ENCODE results near the gene USP17L17.
"Not testable (repeated sequence)": the region's sequence is repeated elsewhere in the genome, so short reads cannot be mapped to it uniquely, and the experiment has no call there.

USP17L17 gene

DNA sequence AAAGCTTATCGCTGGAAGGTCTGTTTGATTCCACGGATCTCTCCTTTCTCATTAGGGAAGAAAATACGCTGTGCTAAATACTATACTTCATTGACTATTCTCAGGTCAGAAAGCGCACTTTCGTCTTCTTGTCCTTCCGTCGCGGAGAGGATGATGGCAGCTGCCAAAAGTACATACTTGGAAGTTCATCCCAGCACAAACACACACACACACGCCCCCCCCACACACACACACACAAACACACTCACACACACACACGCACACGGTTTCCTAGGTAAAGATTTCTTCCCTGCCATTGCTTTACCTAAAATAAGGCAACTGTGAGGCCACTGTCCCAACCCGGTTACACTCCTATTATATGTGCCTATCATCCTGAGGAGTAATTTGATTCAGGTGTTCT lies 5.2 kb upstream of the USP17L17 start:
- not testable (repeated sequence) for H3K36me3 ChIP-seq (ENCODE audit: low read length); H3K27ac ChIP-seq (ENCODE audit: low read depth, low read length); H3K4me2 ChIP-seq (ENCODE audit: low read depth, low read length, poor library complexity, severe bottlenecking); H3K27me3 ChIP-seq (ENCODE audit: low read length); H3K4me3 ChIP-seq (ENCODE audit: insufficient read depth, low read length, poor library complexity, severe bottlenecking); H2AFZ ChIP-seq (ENCODE audit: low read depth, low read length, severe bottlenecking); H3K9me3 ChIP-seq (ENCODE audit: insufficient read depth, low read length); H3K9me2 ChIP-seq (replicated peaks; ENCODE audit: insufficient read depth, low read length); H4K20me1 ChIP-seq (ENCODE audit: low read depth, low read length); H3K79me2 ChIP-seq (ENCODE audit: insufficient read depth, low read length); H3F3A ChIP-seq (ENCODE audit: insufficient read depth); H3K9ac ChIP-seq (ENCODE audit: low read length)

DNA sequence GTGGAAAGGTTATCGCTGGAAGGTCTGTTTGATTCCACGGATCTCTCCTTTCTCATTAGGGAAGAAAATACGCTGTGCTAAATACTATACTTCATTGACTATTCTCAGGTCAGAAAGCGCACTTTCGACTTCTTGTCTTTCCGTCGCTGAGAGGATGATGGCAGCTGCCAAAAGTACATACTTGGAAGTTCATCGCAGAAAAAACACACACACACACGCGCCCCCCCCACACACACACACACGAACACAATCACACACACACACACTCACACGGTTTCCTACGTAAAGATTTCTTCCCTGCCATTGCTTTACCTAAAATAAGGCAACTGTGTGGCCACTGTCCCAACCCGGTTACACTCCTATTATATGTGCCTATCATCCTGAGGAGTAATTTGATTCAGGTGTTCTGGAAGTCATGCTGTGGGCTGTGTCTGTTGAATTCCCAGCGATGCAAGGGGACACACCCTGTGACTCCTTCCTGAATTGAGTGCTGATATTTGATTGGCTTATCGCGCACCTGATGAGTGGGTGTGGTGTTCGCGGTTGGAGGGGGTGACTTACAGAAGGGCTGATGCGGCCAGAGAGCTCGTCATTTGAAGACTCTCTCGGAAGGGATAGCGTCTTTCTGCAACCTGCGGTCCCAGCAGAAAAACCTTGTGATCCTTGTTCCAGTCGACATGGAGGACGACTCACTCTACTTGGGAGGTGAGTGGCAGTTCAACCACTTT lies 4.4 kb downstream of the USP17L17 start, which contains the start of gene USP17L18:
Gene USP17L18 (plus strand): TSS at position 678 of the 728 bp plus-strand sequence. CDS start 0 bp downstream, at position 678.
- H3K9me3 ChIP-seq (ENCODE audit: insufficient read depth, low read length); H3K4me2 ChIP-seq (ENCODE audit: low read depth, low read length, poor library complexity, severe bottlenecking); H3K79me2 ChIP-seq (ENCODE audit: insufficient read depth, low read length); H3K4me3 ChIP-seq (ENCODE audit: insufficient read depth, low read length, poor library complexity, severe bottlenecking); H3K9ac ChIP-seq (ENCODE audit: low read length); H4K20me1 ChIP-seq (ENCODE audit: low read depth, low read length); H2AFZ ChIP-seq (ENCODE audit: low read depth, low read length, severe bottlenecking); H3K27me3 ChIP-seq (ENCODE audit: low read length); H3F3A ChIP-seq (ENCODE audit: insufficient read depth); H3K27ac ChIP-seq (ENCODE audit: low read depth, low read length); H3K9me2 ChIP-seq (replicated peaks; ENCODE audit: insufficient read depth, low read length); H3K36me3 ChIP-seq (ENCODE audit: low read length): not testable (repeated sequence)

DNA sequence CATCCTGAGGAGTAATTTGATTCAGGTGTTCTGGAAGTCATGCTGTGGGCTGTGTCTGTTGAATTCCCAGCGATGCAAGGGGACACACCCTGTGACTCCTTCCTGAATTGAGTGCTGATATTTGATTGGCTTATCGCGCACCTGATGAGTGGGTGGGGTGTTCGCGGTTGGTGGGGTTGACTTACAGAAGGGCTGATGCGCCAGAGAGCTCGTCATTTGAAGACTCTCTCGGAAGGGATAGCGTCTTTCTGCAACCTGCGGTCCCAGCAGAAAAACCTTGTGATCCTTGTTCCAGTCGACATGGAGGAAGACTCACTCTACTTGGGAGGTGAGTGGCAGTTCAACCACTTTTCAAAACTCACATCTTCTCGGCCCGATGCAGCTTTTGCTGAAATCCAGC lies 9.4 kb downstream of the USP17L17 start, which contains the start of gene USP17L19:
Gene USP17L19 (plus strand): TSS at position 301 of the 400 bp plus-strand sequence. CDS start 0 bp downstream, at position 301.
- H3K4me2 ChIP-seq (ENCODE audit: low read depth, low read length, poor library complexity, severe bottlenecking); H3K9me3 ChIP-seq (ENCODE audit: insufficient read depth, low read length); H3K79me2 ChIP-seq (ENCODE audit: insufficient read depth, low read length); H3K27ac ChIP-seq (ENCODE audit: low read depth, low read length); H3K4me3 ChIP-seq (ENCODE audit: insufficient read depth, low read length, poor library complexity, severe bottlenecking); H3K27me3 ChIP-seq (ENCODE audit: low read length); H3K36me3 ChIP-seq (ENCODE audit: low read length); H3K9me2 ChIP-seq (replicated peaks; ENCODE audit: insufficient read depth, low read length); H3K9ac ChIP-seq (ENCODE audit: low read length); H4K20me1 ChIP-seq (ENCODE audit: low read depth, low read length); H2AFZ ChIP-seq (ENCODE audit: low read depth, low read length, severe bottlenecking); H3F3A ChIP-seq (ENCODE audit: insufficient read depth): not testable (repeated sequence)

DNA sequence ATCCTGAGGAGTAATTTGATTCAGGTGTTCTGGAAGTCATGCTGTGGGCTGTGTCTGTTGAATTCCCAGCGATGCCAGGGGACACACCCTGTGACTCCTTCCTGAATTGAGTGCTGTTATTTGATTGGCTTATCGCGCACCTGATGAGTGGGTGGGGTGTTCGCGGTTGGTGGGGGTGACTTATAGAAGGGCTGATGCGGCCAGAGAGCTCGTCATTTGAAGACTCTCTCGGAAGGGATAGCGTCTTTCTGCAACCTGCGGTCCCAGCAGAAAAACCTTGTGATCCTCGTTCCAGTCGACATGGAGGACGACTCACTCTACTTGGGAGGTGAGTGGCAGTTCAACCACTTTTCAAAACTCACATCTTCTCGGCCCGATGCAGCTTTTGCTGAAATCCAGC lies 14.1 kb downstream of the USP17L17 start, which contains the start of gene USP17L20:
Gene USP17L20 (plus strand): TSS at position 301 of the 400 bp plus-strand sequence. CDS start 0 bp downstream, at position 301.
- not testable (repeated sequence) for H3K79me2 ChIP-seq (ENCODE audit: insufficient read depth, low read length); H3K4me3 ChIP-seq (ENCODE audit: insufficient read depth, low read length, poor library complexity, severe bottlenecking); H4K20me1 ChIP-seq (ENCODE audit: low read depth, low read length); H2AFZ ChIP-seq (ENCODE audit: low read depth, low read length, severe bottlenecking); H3K36me3 ChIP-seq (ENCODE audit: low read length); H3K9me3 ChIP-seq (ENCODE audit: insufficient read depth, low read length); H3K9ac ChIP-seq (ENCODE audit: low read length); H3F3A ChIP-seq (ENCODE audit: insufficient read depth); H3K27ac ChIP-seq (ENCODE audit: low read depth, low read length); H3K4me2 ChIP-seq (ENCODE audit: low read depth, low read length, poor library complexity, severe bottlenecking); H3K27me3 ChIP-seq (ENCODE audit: low read length); H3K9me2 ChIP-seq (replicated peaks; ENCODE audit: insufficient read depth, low read length)

DNA sequence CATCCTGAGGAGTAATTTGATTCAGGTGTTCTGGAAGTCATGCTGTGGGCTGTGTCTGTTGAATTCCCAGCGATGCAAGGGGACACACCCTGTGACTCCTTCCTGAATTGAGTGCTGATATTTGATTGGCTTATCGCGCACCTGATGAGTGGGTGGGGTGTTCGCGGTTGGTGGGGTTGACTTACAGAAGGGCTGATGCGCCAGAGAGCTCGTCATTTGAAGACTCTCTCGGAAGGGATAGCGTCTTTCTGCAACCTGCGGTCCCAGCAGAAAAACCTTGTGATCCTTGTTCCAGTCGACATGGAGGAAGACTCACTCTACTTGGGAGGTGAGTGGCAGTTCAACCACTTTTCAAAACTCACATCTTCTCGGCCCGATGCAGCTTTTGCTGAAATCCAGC lies 18.9 kb downstream of the USP17L17 start, which contains the start of gene USP17L21:
Gene USP17L21 (plus strand): TSS at position 301 of the 400 bp plus-strand sequence. CDS start 0 bp downstream, at position 301.
- H3K36me3 ChIP-seq (ENCODE audit: low read length); H3K9me3 ChIP-seq (ENCODE audit: insufficient read depth, low read length); H3K4me3 ChIP-seq (ENCODE audit: insufficient read depth, low read length, poor library complexity, severe bottlenecking); H3K9ac ChIP-seq (ENCODE audit: low read length); H3K79me2 ChIP-seq (ENCODE audit: insufficient read depth, low read length); H3K4me2 ChIP-seq (ENCODE audit: low read depth, low read length, poor library complexity, severe bottlenecking); H3F3A ChIP-seq (ENCODE audit: insufficient read depth); H4K20me1 ChIP-seq (ENCODE audit: low read depth, low read length); H3K9me2 ChIP-seq (replicated peaks; ENCODE audit: insufficient read depth, low read length); H3K27me3 ChIP-seq (ENCODE audit: low read length); H2AFZ ChIP-seq (ENCODE audit: low read depth, low read length, severe bottlenecking); H3K27ac ChIP-seq (ENCODE audit: low read depth, low read length): not testable (repeated sequence)

DNA sequence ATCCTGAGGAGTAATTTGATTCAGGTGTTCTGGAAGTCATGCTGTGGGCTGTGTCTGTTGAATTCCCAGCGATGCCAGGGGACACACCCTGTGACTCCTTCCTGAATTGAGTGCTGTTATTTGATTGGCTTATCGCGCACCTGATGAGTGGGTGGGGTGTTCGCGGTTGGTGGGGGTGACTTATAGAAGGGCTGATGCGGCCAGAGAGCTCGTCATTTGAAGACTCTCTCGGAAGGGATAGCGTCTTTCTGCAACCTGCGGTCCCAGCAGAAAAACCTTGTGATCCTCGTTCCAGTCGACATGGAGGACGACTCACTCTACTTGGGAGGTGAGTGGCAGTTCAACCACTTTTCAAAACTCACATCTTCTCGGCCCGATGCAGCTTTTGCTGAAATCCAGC lies 23.6 kb downstream of the USP17L17 start, which contains the start of gene USP17L22:
Gene USP17L22 (plus strand): TSS at position 301 of the 400 bp plus-strand sequence. CDS start 0 bp downstream, at position 301.
- not testable (repeated sequence) for H3K4me2 ChIP-seq (ENCODE audit: low read depth, low read length, poor library complexity, severe bottlenecking); H3K27me3 ChIP-seq (ENCODE audit: low read length); H3K9ac ChIP-seq (ENCODE audit: low read length); H3K9me2 ChIP-seq (replicated peaks; ENCODE audit: insufficient read depth, low read length); H3F3A ChIP-seq (ENCODE audit: insufficient read depth); H3K36me3 ChIP-seq (ENCODE audit: low read length); H3K9me3 ChIP-seq (ENCODE audit: insufficient read depth, low read length); H3K4me3 ChIP-seq (ENCODE audit: insufficient read depth, low read length, poor library complexity, severe bottlenecking); H2AFZ ChIP-seq (ENCODE audit: low read depth, low read length, severe bottlenecking); H3K79me2 ChIP-seq (ENCODE audit: insufficient read depth, low read length); H3K27ac ChIP-seq (ENCODE audit: low read depth, low read length); H4K20me1 ChIP-seq (ENCODE audit: low read depth, low read length)

DNA sequence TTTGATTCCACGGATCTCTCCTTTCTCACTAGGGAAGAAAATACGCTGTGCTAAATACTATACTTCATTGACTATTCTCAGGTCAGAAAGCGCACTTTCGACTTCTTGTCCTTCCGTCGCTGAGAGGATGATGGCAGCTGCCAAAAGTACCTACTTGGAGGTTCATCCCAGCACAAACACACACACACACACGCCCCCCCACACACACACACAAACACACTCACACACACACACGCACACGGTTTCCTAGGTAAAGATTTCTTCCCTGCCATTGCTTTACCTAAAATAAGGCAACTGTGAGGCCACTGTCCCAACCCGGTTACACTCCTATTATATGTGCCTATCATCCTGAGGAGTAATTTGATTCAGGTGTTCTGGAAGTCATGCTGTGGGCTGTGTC lies 28.0 kb downstream of the USP17L17 start:
- not testable (repeated sequence) for H3K27me3 ChIP-seq (ENCODE audit: low read length); H3K9me2 ChIP-seq (replicated peaks; ENCODE audit: insufficient read depth, low read length); H3K9me3 ChIP-seq (ENCODE audit: insufficient read depth, low read length); H4K20me1 ChIP-seq (ENCODE audit: low read depth, low read length); H3K9ac ChIP-seq (ENCODE audit: low read length); H3K4me3 ChIP-seq (ENCODE audit: insufficient read depth, low read length, poor library complexity, severe bottlenecking); H3K36me3 ChIP-seq (ENCODE audit: low read length); H3F3A ChIP-seq (ENCODE audit: insufficient read depth); H3K27ac ChIP-seq (ENCODE audit: low read depth, low read length); H3K4me2 ChIP-seq (ENCODE audit: low read depth, low read length, poor library complexity, severe bottlenecking); H2AFZ ChIP-seq (ENCODE audit: low read depth, low read length, severe bottlenecking); H3K79me2 ChIP-seq (ENCODE audit: insufficient read depth, low read length)

All from SU-DHL-6 (cell line).